CD14-positive monocyte (primary cell): Measurements from ENCODE around the gene FXYD3. TPM values are rescaled to one million over a fixed set of nuclear protein-coding genes. Genes with fewer than 3 reads are reported as not detected.

Experiments
- DNase-seq, 3 donors: peaks; one replicate each; pipeline ENCODE4 v3.0.0-alpha.2; 2011 to 2022
- H2AFZ ChIP-seq: 2 replicates; pipeline ENCODE4 v1.6.0; 2012; ENCODE audit warnings: mild to moderate bottlenecking, low read depth, low read length, inconsistent platforms; ENCODE audit not compliant: insufficient read depth, poor library complexity, severe bottlenecking
- H3K27ac ChIP-seq, 2 donors: 1 replicate in 1 of 2; 2 replicates in 1 of 2; pipeline ENCODE4 v1.5.1; 2012 to 2013; ENCODE audit warnings: low read length in 2 of 2, control low read depth in 1 of 2, inconsistent platforms in 1 of 2, low read depth in 1 of 2, mild to moderate bottlenecking in 1 of 2
- H3K27me3 ChIP-seq, 2 donors: one replicate each; pipeline versions ENCODE4 v1.6.0 to v1.6.1; 2011 to 2013; ENCODE audit warnings: low read length in 2 of 2; ENCODE audit not compliant: control insufficient read depth in 2 of 2, insufficient read depth in 2 of 2
- H3K36me3 ChIP-seq, 2 donors: replicated peaks in 1 of 2; 1 replicate in 1 of 2; 2 replicates in 1 of 2; pipeline versions ENCODE4 v1.5.1 to v1.6.1; 2012 to 2013; ENCODE audit warnings: low read length in 2 of 2, control low read depth in 1 of 2, inconsistent platforms in 1 of 2, mild to moderate bottlenecking in 1 of 2; ENCODE audit not compliant: insufficient read depth in 2 of 2, control insufficient read depth in 1 of 2
- H3K4me1 ChIP-seq, 2 donors: 1 replicate in 1 of 2; 2 replicates in 1 of 2; pipeline versions ENCODE4 v1.5.1 to v1.6.1; 2012 to 2013; ENCODE audit warnings: low read length in 2 of 2, control low read depth in 1 of 2, inconsistent platforms in 1 of 2, mild to moderate bottlenecking in 1 of 2, moderate library complexity in 1 of 2; ENCODE audit not compliant: insufficient read depth in 2 of 2, control insufficient read depth in 1 of 2
- H3K4me2 ChIP-seq: replicated peaks from 2 replicates; pipeline ENCODE3; 2012; ENCODE audit warnings: low read length, moderate library complexity, mild to moderate bottlenecking; ENCODE audit not compliant: poor library complexity, severe bottlenecking; ENCODE audit errors: extremely low read depth
- H3K4me3 ChIP-seq, 3 experiments: fragments of 200-600 bp in 1 of 3; sonication (generic) in 1 of 3; replicated peaks in 1 of 3; 1 replicate in 2 of 3; 2 replicates in 1 of 3; pipeline ENCODE4 v1.5.1; 2011 to 2013; ENCODE audit warnings: low read length in 3 of 3, mild to moderate bottlenecking in 3 of 3, control low read depth in 2 of 3, low read depth in 2 of 3, inconsistent platforms in 1 of 3, moderate library complexity in 1 of 3
- H3K79me2 ChIP-seq: 2 replicates; pipeline ENCODE4 v1.6.0; 2012; ENCODE audit warnings: mild to moderate bottlenecking, control low read depth, inconsistent platforms, low read length, moderate library complexity; ENCODE audit not compliant: insufficient read depth
- H3K9ac ChIP-seq: 2 replicates; pipeline ENCODE4 v1.6.0; 2017; ENCODE audit warnings: low read length, mild to moderate bottlenecking; ENCODE audit not compliant: insufficient read depth, poor library complexity, severe bottlenecking
- H3K9me3 ChIP-seq, 2 donors: replicated peaks in 1 of 2; 1 replicate in 1 of 2; 2 replicates in 1 of 2; pipeline versions ENCODE4 v1.5.1 to v1.6.1; 2012 to 2013; ENCODE audit warnings: low read length in 2 of 2, control low read depth in 1 of 2; ENCODE audit not compliant: control insufficient read depth in 1 of 2, insufficient read depth in 1 of 2
- H4K20me1 ChIP-seq: 2 replicates; pipeline ENCODE4 v1.6.0; 2012; ENCODE audit warnings: mild to moderate bottlenecking, low read length, control low read depth, moderate library complexity; ENCODE audit not compliant: insufficient read depth
- H3K27ac Mint-ChIP-seq, 7 donors: one replicate each; pipeline ENCODE4 v1.8.0; 2020; ENCODE audit warnings: mild to moderate bottlenecking in 7 of 7, mixed read lengths in 7 of 7, moderate library complexity in 6 of 7, inconsistent platforms in 2 of 7
- H3K27me3 Mint-ChIP-seq, 3 donors: one replicate each; pipeline ENCODE4 v1.8.0; 2021 to 2022; ENCODE audit warnings: low read depth in 3 of 3, mild to moderate bottlenecking in 3 of 3, mixed read lengths in 3 of 3, moderate library complexity in 3 of 3, inconsistent platforms in 1 of 3
- H3K36me3 Mint-ChIP-seq, 2 donors: one replicate each; pipeline ENCODE4 v1.8.0; 2020; ENCODE audit warnings: mixed read lengths in 2 of 2, inconsistent platforms in 1 of 2, mild to moderate bottlenecking in 1 of 2
- H3K4me1 Mint-ChIP-seq: one replicate; pipeline ENCODE4 v1.8.0; 2020; ENCODE audit warnings: mild to moderate bottlenecking, mixed read lengths
- H3K4me3 Mint-ChIP-seq, 2 donors: one replicate each; pipeline ENCODE4 v1.8.0; 2020; ENCODE audit warnings: mild to moderate bottlenecking in 2 of 2, mixed read lengths in 2 of 2, moderate library complexity in 1 of 2
- H3K9me3 Mint-ChIP-seq, 7 donors: one replicate each; pipeline ENCODE4 v1.8.0; 2020 to 2022; ENCODE audit warnings: mixed read lengths in 7 of 7, mild to moderate bottlenecking in 6 of 7, moderate library complexity in 6 of 7, inconsistent platforms in 2 of 7
- CTCF ChIP-seq: fragments of 200-600 bp; IDR thresholded peaks from one replicate; pipeline ENCODE4 v1.8.0; 2022; ENCODE audit warnings: antibody characterized with exemption, mild to moderate bottlenecking
- WGBS: methylation state at CpG from one replicate; pipeline ENCODE4 v1.1.5; 2013; ENCODE audit warnings: missing lambda C conversion rate; ENCODE audit not compliant: insufficient coverage; 5-methylcytosine and 5-hydroxymethylcytosine counted together
- intact Hi-C, 2 donors: fragments of 100-400 bp; cut with micrococcal nuclease; formaldehyde crosslinking; loops; one replicate each; pipeline versions ENCODE4 v1.15.0 to v1.15.1; 2023
- polyA plus RNA-seq, 3 donors: library from polyadenylated mRNA; depleted of rRNA in 1 of 3; unstranded in 2 of 3; stranded (reverse) in 1 of 3; fragments of 300-500 nt in 2 of 3; fragments of >200 nt in 1 of 3; fragmentation: Illumina TruSeq in 2 of 3; gene quantifications; 1 replicate in 2 of 3; 2 replicates in 1 of 3; pipeline ENCODE4 v1.2.3, GENCODE V29; 2012 to 2021

The FXYD3 gene
- polyA plus RNA-seq, 3 donors, result not detected

GRCh38 chr19:35108730-35109129 is 6.9 kb upstream of the FXYD3 start:
- H2AFZ ChIP-seq, result no peak overlapping the region
- no peak overlapping the region for H3K27ac Mint-ChIP-seq
- H3K4me3 Mint-ChIP-seq, result no peak overlapping the region
- no peaks in the 10 kb centered on the region for H3K4me1 ChIP-seq
- no peaks in the 10 kb centered on the region for H3K4me1 Mint-ChIP-seq
- H3K9me3 ChIP-seq, result peaks cover 12 to 17% of the 10 kb centered on the region in 2 donors
- no peaks in the 10 kb centered on the region for H3K79me2 ChIP-seq
- peaks cover 0 to 9% (median 2%) of the 10 kb centered on the region in 7 donors for H3K9me3 Mint-ChIP-seq
- H3K36me3 ChIP-seq, result no peaks in the 10 kb centered on the region
- no peak overlapping the region for H3K4me2 ChIP-seq
- no peak overlapping the region for H3K4me3 ChIP-seq
- DNase-seq, result no peak
- TF ChIP-seq CTCF, result no peak
- no peak overlapping the region for H3K27ac ChIP-seq
- H3K27me3 Mint-ChIP-seq, result peaks cover 4 to 11% (median 5%) of the 10 kb centered on the region in 3 donors
- no peaks in the 10 kb centered on the region for H3K27me3 ChIP-seq
- WGBS, result 79% methylated on average over 11 of the region's 11 CpGs
- intact Hi-C loops, result no loop called here
- no peaks in the 10 kb centered on the region for H4K20me1 ChIP-seq
- H3K9ac ChIP-seq, result no peak overlapping the region
- no peaks in the 10 kb centered on the region for H3K36me3 Mint-ChIP-seq

- no peak overlapping the region for H3K9ac ChIP-seq
- Mint-ChIP-seq H3K36me3 (no peaks in the 10 kb centered on the region), H3K4me3 (no peak overlapping the region), H3K9me3 (peaks cover 0 to 9% (median 1%) of the 10 kb centered on the region in 7 donors), H3K27ac (no peak overlapping the region), H3K4me1 (peaks cover 2% of the 10 kb centered on the region), H3K27me3 (peaks cover 4 to 11% (median 6%) of the 10 kb centered on the region in 3 donors)
- H3K27ac ChIP-seq, result no peak overlapping the region
- intact Hi-C loops, result no loop called here
- no peaks in the 10 kb centered on the region for H3K79me2 ChIP-seq
- H3K36me3 ChIP-seq, result no peaks in the 10 kb centered on the region
- no peak for TF ChIP-seq CTCF
- no peaks in the 10 kb centered on the region for H4K20me1 ChIP-seq
- WGBS, result 63% methylated on average over 19 of the region's 22 CpGs
- no peak overlapping the region for H3K4me2 ChIP-seq
- H3K4me3 ChIP-seq, result no peak overlapping the region
- H2AFZ ChIP-seq, result no peak overlapping the region
- DNase-seq, result no peak
- peaks cover 12 to 17% of the 10 kb centered on the region in 2 donors for H3K9me3 ChIP-seq
- no peaks in the 10 kb centered on the region for H3K27me3 ChIP-seq
- H3K4me1 ChIP-seq, result peaks cover 2 to 4% of the 10 kb centered on the region in 2 donors
Observed at GRCh38 chr19:35109395-35110112, 6.1 kb upstream of the FXYD3 start.
